AG04449 (cell line): ENCODE data around the gene CCM2.

Experiments used
- CTCF ChIA-PET: fragments of 350-600 bp; formaldehyde crosslinking; extraction: SDS; loops from one replicate; lab custom pipeline; 2021; ENCODE audit warnings: antibody characterized with exemption; lab: Yijun Ruan, JAX
- POLR2A ChIA-PET: fragments of 400-600, 350-600 bp; formaldehyde crosslinking; extraction: SDS; loops from one replicate; lab custom pipeline; 2020; ENCODE audit warnings: antibody characterized with exemption, inconsistent platforms; lab: Yijun Ruan, JAX
- DNase-seq: peaks from one replicate; pipeline ENCODE4 v3.0.0-alpha.2; 2010; ENCODE audit warnings: low read depth, low spot score
- H3K4me3 ChIP-seq: 2 replicates; pipeline ENCODE4 v1.5.1; 2011; ENCODE audit warnings: low read depth, mild to moderate bottlenecking, control low read depth, low read length
- CTCF ChIP-seq: IDR thresholded peaks from one replicate; pipeline ENCODE4 v1.5.1; 2011; ENCODE audit warnings: mild to moderate bottlenecking, moderate library complexity, low read length, control low read depth, inconsistent platforms; ENCODE audit not compliant: insufficient read depth; ENCODE audit errors: missing control alignments

CCM2 gene

GRCh38 chr7:45065031-45065995 lies 65.3 kb downstream of the CCM2 start:
- ChIA-PET CTCF (no interaction called here), POLR2A (no interaction called here)
- no peak for TF ChIP-seq CTCF
- H3K4me3 ChIP-seq, result no peak overlapping the region
- no peak for DNase-seq

GRCh38 chr7:45066409-45066808 lies 66.4 kb downstream of the CCM2 start:
- CTCF ChIA-PET, result no interaction called here
- no peak for TF ChIP-seq CTCF
- no peak overlapping the region for H3K4me3 ChIP-seq
- POLR2A ChIA-PET, result no interaction called here
- no peak for DNase-seq

- DNase-seq, result no peak
- H3K4me3 ChIP-seq, result no peak overlapping the region
- no peak for TF ChIP-seq CTCF
- CTCF ChIA-PET, result interaction anchor here (1.0 to 1.1 kb wide), 3 partner anchors 46 to 93 kb away, joined by 3 read pairs; no protein-coding TSS in a partner anchor
- POLR2A ChIA-PET, result no interaction called here
Measured at GRCh38 chr7:45067582-45067981, 67.6 kb downstream of the CCM2 start.

- POLR2A ChIA-PET, result no interaction called here
- no peak overlapping the region for H3K4me3 ChIP-seq
- no peak for TF ChIP-seq CTCF
- DNase-seq, result no peak
- CTCF ChIA-PET, result interaction anchor here (1.0 kb wide), 2 partner anchors 47 to 94 kb away, joined by 3 read pairs; no protein-coding TSS in a partner anchor
Measured at GRCh38 chr7:45068236-45069023, 68.4 kb downstream of the CCM2 start.

- CTCF ChIA-PET, result interaction anchor here (1.4 to 1.5 kb wide), 2 partner anchors 10 to 33 kb away, joined by 3 to 4 read pairs; no protein-coding TSS in a partner anchor
- POLR2A ChIA-PET, result interaction anchor here (1.1 kb wide), 1 partner anchor 12 kb away, joined by 3 read pairs; no protein-coding TSS in a partner anchor
- no peak for DNase-seq
Measured at GRCh38 chr7:45069444-45070253, 69.6 kb downstream of the CCM2 start.

More at GRCh38 chr7:45069444-45070253, 69.6 kb downstream of the CCM2 start:
- H3K4me3 ChIP-seq, result no peak overlapping the region
- no peak for TF ChIP-seq CTCF
